Measurements from ENCODE around the gene GIT2.

- TF ChIP-seq CTCF (IDR thresholded peaks at IDR 0.05) (no peak), POLR2AphosphoS5 (IDR thresholded peaks at IDR 0.05) (no peak)
These were observed 48.6 kb downstream of the GIT2 start for GRCh38 chr12:109947521-109947920.

Measured in breast epithelium (tissue), 3 donors.